ENCODE data around the gene ACOX3.

ACOX3 gene

GRCh38 chr4:8321220-8321619 is 119.3 kb downstream of the ACOX3 start:
- Histone ChIP-seq H2BK15ac (ENCODE audit: low read length) (no peak overlapping the region), H3K4me1 (ENCODE audit: control insufficient read depth in 2 of 2, insufficient read depth in 1 of 2, low read depth in 1 of 2, low read length in 2 of 2) (peaks cover 7 to 9% of the 10 kb centered on the region in 2 donors), H3K9me3 (replicated peaks in 1 of 2; ENCODE audit: control insufficient read depth in 2 of 2, insufficient read depth in 1 of 2, low read depth in 1 of 2, low read length in 2 of 2) (peaks cover 0 to 9% of the 10 kb centered on the region in 2 donors), H3K27ac (replicated peaks; ENCODE audit: low read length) (no peak overlapping the region), H2BK12ac (ENCODE audit: low read length) (no peak overlapping the region), H3K36me3 (replicated peaks in 1 of 2; ENCODE audit: control insufficient read depth in 2 of 2, insufficient read depth in 2 of 2, low read length in 2 of 2) (no peaks in the 10 kb centered on the region), H2AFZ (ENCODE audit: low read length) (no peak overlapping the region), H3K4me2 (ENCODE audit: insufficient read depth, low read length, poor library complexity, severe bottlenecking) (no peak overlapping the region), H4K8ac (ENCODE audit: low read depth, low read length) (no peak overlapping the region), H2BK120ac (ENCODE audit: low read depth, low read length) (no peak overlapping the region), H3K14ac (ENCODE audit: low read length) (no peak overlapping the region), H4K91ac (ENCODE audit: low read depth, low read length, poor library complexity) (no peak overlapping the region), H3K4me3 (ENCODE audit: low read length in 2 of 2) (no peak overlapping the region), H3K9ac (ENCODE audit: low read depth, low read length, poor library complexity) (no peak overlapping the region), H2AK5ac (ENCODE audit: low read depth, low read length) (no peak overlapping the region), H3K79me1 (ENCODE audit: low read depth, low read length) (no peaks in the 10 kb centered on the region), H3K23ac (ENCODE audit: low read depth, low read length, poor library complexity) (no peak overlapping the region), H3K27me3 (ENCODE audit: control insufficient read depth in 3 of 3, insufficient read depth in 3 of 3, low read depth in 1 of 3, low read length in 3 of 3) (no peaks in the 10 kb centered on the region), H2BK5ac (ENCODE audit: low read length) (no peak overlapping the region), H3K18ac (ENCODE audit: low read length) (no peak overlapping the region), H3K4ac (ENCODE audit: low read length) (no peak overlapping the region)
- WGBS, 2 donors (ENCODE audit: extremely low coverage in 2 of 2, insufficient read length in 2 of 2, insufficient replicate concordance in 1 of 2): 100% methylated on average over 2 of the region's 2 CpGs
- DNase-seq (ENCODE audit: low spot score): no peak

DNA sequence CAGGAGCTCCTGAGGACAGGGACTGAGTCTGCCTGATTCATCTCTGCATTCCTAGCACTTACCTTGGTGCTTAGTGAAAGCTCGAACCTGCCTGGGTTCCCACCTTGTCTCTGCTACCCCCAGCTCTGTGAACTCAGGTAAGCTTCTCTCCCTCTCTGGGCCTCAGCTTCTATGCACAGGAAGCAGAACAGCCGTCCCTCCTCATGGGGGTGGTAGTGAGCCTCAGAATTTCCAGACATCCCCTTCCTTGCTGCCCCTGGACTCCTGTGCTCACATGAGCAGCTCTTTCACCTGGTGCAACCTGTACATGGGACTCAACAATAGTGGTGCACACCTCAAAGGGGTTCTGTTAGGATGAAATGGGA is 120.2 kb downstream of the ACOX3 start:
- Histone ChIP-seq H3K4me2 (ENCODE audit: insufficient read depth, low read length, poor library complexity, severe bottlenecking) (no peak overlapping the region), H2BK5ac (ENCODE audit: low read length) (no peak overlapping the region), H3K4me1 (ENCODE audit: control insufficient read depth in 2 of 2, insufficient read depth in 1 of 2, low read depth in 1 of 2, low read length in 2 of 2) (peaks cover 15 to 16% of the 10 kb centered on the region in 2 donors), H3K4me3 (ENCODE audit: low read length in 2 of 2) (no peak overlapping the region), H2BK15ac (ENCODE audit: low read length) (no peak overlapping the region), H3K9me3 (replicated peaks in 1 of 2; ENCODE audit: control insufficient read depth in 2 of 2, insufficient read depth in 1 of 2, low read depth in 1 of 2, low read length in 2 of 2) (peaks cover 0 to 9% of the 10 kb centered on the region in 2 donors), H3K27ac (replicated peaks; ENCODE audit: low read length) (no peak overlapping the region), H2BK120ac (ENCODE audit: low read depth, low read length) (no peak overlapping the region), H2AFZ (ENCODE audit: low read length) (no peak overlapping the region), H4K8ac (ENCODE audit: low read depth, low read length) (no peak overlapping the region), H3K14ac (ENCODE audit: low read length) (no peak overlapping the region), H3K9ac (ENCODE audit: low read depth, low read length, poor library complexity) (no peak overlapping the region), H3K27me3 (ENCODE audit: control insufficient read depth in 3 of 3, insufficient read depth in 3 of 3, low read depth in 1 of 3, low read length in 3 of 3) (no peaks in the 10 kb centered on the region), H3K18ac (ENCODE audit: low read length) (no peak overlapping the region), H3K79me1 (ENCODE audit: low read depth, low read length) (no peaks in the 10 kb centered on the region), H3K23ac (ENCODE audit: low read depth, low read length, poor library complexity) (no peak overlapping the region), H2AK5ac (ENCODE audit: low read depth, low read length) (peak overlapping the region; percentile 15), H4K91ac (ENCODE audit: low read depth, low read length, poor library complexity) (no peak overlapping the region), H2BK12ac (ENCODE audit: low read length) (peak overlapping the region; percentile 27), H3K36me3 (replicated peaks in 1 of 2; ENCODE audit: control insufficient read depth in 2 of 2, insufficient read depth in 2 of 2, low read length in 2 of 2) (no peaks in the 10 kb centered on the region), H3K4ac (ENCODE audit: low read length) (no peak overlapping the region)
- DNase-seq (ENCODE audit: low spot score): no peak
- no CpG with 5 or more reads among the region's 2 CpGs for WGBS, 2 donors (ENCODE audit: extremely low coverage in 2 of 2, insufficient read length in 2 of 2, insufficient replicate concordance in 1 of 2)

GRCh38 chr4:8319731-8320385 is 120.7 kb downstream of the ACOX3 start:
- H2AK5ac ChIP-seq (ENCODE audit: low read depth, low read length): peak overlapping the region; percentile 15
- no CpG with 5 or more reads among the region's 13 CpGs for WGBS, 2 donors (ENCODE audit: extremely low coverage in 2 of 2, insufficient read length in 2 of 2, insufficient replicate concordance in 1 of 2)

DNA sequence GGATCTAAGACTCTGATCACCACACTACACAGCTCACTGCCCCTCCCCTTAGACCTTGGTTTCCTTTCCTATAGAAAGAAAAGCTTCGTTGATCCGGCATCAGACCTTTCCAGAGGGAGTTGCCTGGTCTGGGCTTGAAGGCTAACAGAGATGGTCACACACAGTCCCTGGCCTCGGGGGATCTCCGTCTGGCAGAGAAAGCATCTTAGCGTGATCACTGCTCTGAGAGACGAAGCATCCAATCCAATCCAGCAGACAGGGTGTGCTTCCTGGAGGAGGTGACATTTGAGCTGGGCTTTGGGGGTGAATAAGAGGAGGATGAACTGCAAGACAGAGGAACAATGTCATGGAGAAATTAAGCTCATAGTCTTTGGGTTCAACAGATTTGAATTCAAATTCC is 121.5 kb downstream of the ACOX3 start:
- Histone ChIP-seq H3K14ac (ENCODE audit: low read length) (no peak overlapping the region), H3K4ac (ENCODE audit: low read length) (no peak overlapping the region), H3K18ac (ENCODE audit: low read length) (no peak overlapping the region), H4K91ac (ENCODE audit: low read depth, low read length, poor library complexity) (no peak overlapping the region), H3K23ac (ENCODE audit: low read depth, low read length, poor library complexity) (no peak overlapping the region), H3K9me3 (replicated peaks in 1 of 2; ENCODE audit: control insufficient read depth in 2 of 2, insufficient read depth in 1 of 2, low read depth in 1 of 2, low read length in 2 of 2) (peaks cover 0 to 6% of the 10 kb centered on the region in 2 donors), H3K9ac (ENCODE audit: low read depth, low read length, poor library complexity) (no peak overlapping the region), H3K4me1 (ENCODE audit: control insufficient read depth in 2 of 2, insufficient read depth in 1 of 2, low read depth in 1 of 2, low read length in 2 of 2) (peaks cover 19 to 22% of the 10 kb centered on the region in 2 donors), H3K36me3 (replicated peaks in 1 of 2; ENCODE audit: control insufficient read depth in 2 of 2, insufficient read depth in 2 of 2, low read length in 2 of 2) (no peaks in the 10 kb centered on the region), H3K27me3 (ENCODE audit: control insufficient read depth in 3 of 3, insufficient read depth in 3 of 3, low read depth in 1 of 3, low read length in 3 of 3) (no peaks in the 10 kb centered on the region), H3K4me3 (ENCODE audit: low read length in 2 of 2) (no peak overlapping the region), H4K8ac (ENCODE audit: low read depth, low read length) (no peak overlapping the region), H2BK12ac (ENCODE audit: low read length) (no peak overlapping the region), H2BK15ac (ENCODE audit: low read length) (no peak overlapping the region), H2BK5ac (ENCODE audit: low read length) (no peak overlapping the region), H3K79me1 (ENCODE audit: low read depth, low read length) (no peaks in the 10 kb centered on the region), H2AK5ac (ENCODE audit: low read depth, low read length) (no peak overlapping the region), H2AFZ (ENCODE audit: low read length) (no peak overlapping the region), H3K27ac (replicated peaks; ENCODE audit: low read length) (no peak overlapping the region), H2BK120ac (ENCODE audit: low read depth, low read length) (no peak overlapping the region), H3K4me2 (ENCODE audit: insufficient read depth, low read length, poor library complexity, severe bottlenecking) (no peak overlapping the region)
- no peak for DNase-seq (ENCODE audit: low spot score)
- WGBS, 2 donors (ENCODE audit: extremely low coverage in 2 of 2, insufficient read length in 2 of 2, insufficient replicate concordance in 1 of 2): no CpG with 5 or more reads among the region's 6 CpGs

More at GRCh38 chr4:8319731-8320385, 120.7 kb downstream of the ACOX3 start:
- Histone ChIP-seq H3K27ac (replicated peaks; ENCODE audit: low read length) (no peak overlapping the region), H3K4me2 (ENCODE audit: insufficient read depth, low read length, poor library complexity, severe bottlenecking) (no peak overlapping the region), H4K8ac (ENCODE audit: low read depth, low read length) (no peak overlapping the region), H3K9me3 (replicated peaks in 1 of 2; ENCODE audit: control insufficient read depth in 2 of 2, insufficient read depth in 1 of 2, low read depth in 1 of 2, low read length in 2 of 2) (peaks cover 0 to 9% of the 10 kb centered on the region in 2 donors), H4K91ac (ENCODE audit: low read depth, low read length, poor library complexity) (no peak overlapping the region), H3K4ac (ENCODE audit: low read length) (no peak overlapping the region), H2AFZ (ENCODE audit: low read length) (no peak overlapping the region), H2BK15ac (ENCODE audit: low read length) (no peak overlapping the region), H3K36me3 (replicated peaks in 1 of 2; ENCODE audit: control insufficient read depth in 2 of 2, insufficient read depth in 2 of 2, low read length in 2 of 2) (no peaks in the 10 kb centered on the region), H2BK5ac (ENCODE audit: low read length) (no peak overlapping the region), H3K4me3 (ENCODE audit: low read length in 2 of 2) (no peak overlapping the region), H3K27me3 (ENCODE audit: control insufficient read depth in 3 of 3, insufficient read depth in 3 of 3, low read depth in 1 of 3, low read length in 3 of 3) (no peaks in the 10 kb centered on the region), H3K4me1 (ENCODE audit: control insufficient read depth in 2 of 2, insufficient read depth in 1 of 2, low read depth in 1 of 2, low read length in 2 of 2) (peaks cover 19 to 20% of the 10 kb centered on the region in 2 donors), H3K9ac (ENCODE audit: low read depth, low read length, poor library complexity) (no peak overlapping the region), H3K18ac (ENCODE audit: low read length) (no peak overlapping the region), H3K14ac (ENCODE audit: low read length) (no peak overlapping the region), H3K23ac (ENCODE audit: low read depth, low read length, poor library complexity) (no peak overlapping the region), H2BK120ac (ENCODE audit: low read depth, low read length) (no peak overlapping the region), H3K79me1 (ENCODE audit: low read depth, low read length) (no peaks in the 10 kb centered on the region), H2BK12ac (ENCODE audit: low read length) (peak overlapping the region; percentile 27)
- no peak for DNase-seq (ENCODE audit: low spot score)

Data from neuronal stem cell (in vitro differentiated cells).